Measurements from ENCODE around the gene SPATA1.

Gene SPATA1

DNA sequence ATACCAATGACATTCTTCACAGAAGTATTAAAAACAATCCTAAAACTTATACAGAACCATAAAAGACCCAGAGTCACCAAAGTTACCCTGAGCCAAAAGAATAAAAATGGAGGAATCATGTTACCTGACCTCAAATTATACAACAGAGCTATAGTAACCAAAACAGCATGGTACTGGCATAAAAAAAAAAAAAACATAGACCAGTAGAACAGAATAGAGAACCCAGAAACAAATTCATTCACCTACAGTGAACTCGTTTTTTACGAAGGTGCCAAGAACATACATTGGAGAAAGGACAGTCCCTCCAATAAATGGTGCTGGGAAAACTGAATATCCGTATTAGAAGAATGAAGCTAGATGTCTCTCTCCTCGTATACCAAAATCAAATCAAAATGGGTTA, 2.8 kb downstream of the SPATA1 start:
- Histone ChIP-seq H3K27ac (ENCODE audit: low read depth, low read length) (no peak overlapping the region), H3K27me3 (ENCODE audit: control insufficient read depth, insufficient read depth, low read length) (no peaks in the 10 kb centered on the region), H3K4me1 (ENCODE audit: control insufficient read depth, insufficient read depth, low read length) (peaks cover 12% of the 10 kb centered on the region), H3K9me3 (ENCODE audit: control insufficient read depth, insufficient read depth, low read depth, low read length) (no peaks in the 10 kb centered on the region; the same call in 1 of the 2 replicates), H3K4me3 (ENCODE audit: low read depth, low read length) (no peak overlapping the region), H3K9ac (ENCODE audit: low read length) (no peak overlapping the region), H3K36me3 (ENCODE audit: control insufficient read depth, insufficient read depth, low read length) (no peaks in the 10 kb centered on the region)

DNA sequence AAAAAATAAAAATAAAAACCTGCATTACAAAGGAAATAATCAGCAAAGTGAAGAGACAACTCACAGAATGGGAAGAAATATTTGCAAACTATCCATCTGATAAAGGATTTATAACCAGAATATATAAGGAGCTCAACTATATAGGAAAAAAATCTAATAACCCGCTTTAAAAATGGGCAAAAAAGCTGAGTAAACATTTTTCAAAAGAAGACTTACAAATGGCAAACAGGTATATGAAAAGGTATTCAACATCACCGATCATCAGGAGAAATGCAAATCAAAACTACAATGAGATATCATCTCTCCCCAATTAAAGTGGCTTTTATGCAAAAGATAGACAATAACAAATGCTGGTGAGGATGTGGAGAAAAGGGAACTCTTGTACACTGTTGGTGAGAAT, 4.0 kb downstream of the SPATA1 start:
- no peaks in the 10 kb centered on the region for H3K27me3 ChIP-seq (ENCODE audit: control insufficient read depth, insufficient read depth, low read length)
- H3K9ac ChIP-seq (ENCODE audit: low read length): no peak overlapping the region
- H3K4me1 ChIP-seq (ENCODE audit: control insufficient read depth, insufficient read depth, low read length): peaks cover 6% of the 10 kb centered on the region; the same call in 1 of the 2 replicates

DNA sequence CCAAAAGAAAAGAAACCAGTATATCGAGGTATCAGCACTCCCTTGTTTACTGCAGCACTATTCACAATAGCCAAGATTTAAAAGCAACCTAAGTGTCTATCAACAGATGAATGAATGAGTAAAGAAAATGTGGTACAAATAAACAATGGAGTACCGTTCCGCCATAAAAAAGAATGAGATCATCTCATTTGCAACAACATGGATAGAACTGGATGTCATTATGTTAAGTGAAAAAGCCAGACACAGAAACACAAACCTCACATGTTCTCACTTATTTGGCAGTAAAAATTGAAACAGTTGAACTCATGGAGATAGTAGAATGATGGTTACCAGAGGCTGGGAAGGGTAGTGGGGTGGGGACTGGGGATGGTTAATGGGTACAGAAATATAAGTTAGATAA, 4.5 kb downstream of the SPATA1 start:
- H3K36me3 ChIP-seq (ENCODE audit: control insufficient read depth, insufficient read depth, low read length): no peaks in the 10 kb centered on the region
- no peaks in the 10 kb centered on the region; the same call in 1 of the 2 replicates for H3K9me3 ChIP-seq (ENCODE audit: control insufficient read depth, insufficient read depth, low read depth, low read length)
- H3K27me3 ChIP-seq (ENCODE audit: control insufficient read depth, insufficient read depth, low read length): no peaks in the 10 kb centered on the region
- H3K27ac ChIP-seq (ENCODE audit: low read depth, low read length): no peak overlapping the region
- H3K9ac ChIP-seq (ENCODE audit: low read length): no peak overlapping the region
- H3K4me3 ChIP-seq (ENCODE audit: low read depth, low read length): no peak overlapping the region
- H3K4me1 ChIP-seq (ENCODE audit: control insufficient read depth, insufficient read depth, low read length): peaks cover 6% of the 10 kb centered on the region; the same call in 1 of the 2 replicates

More for the DNA sequence above, 4.0 kb downstream of the SPATA1 start:
- Histone ChIP-seq H3K27ac (ENCODE audit: low read depth, low read length) (no peak overlapping the region), H3K36me3 (ENCODE audit: control insufficient read depth, insufficient read depth, low read length) (no peaks in the 10 kb centered on the region), H3K4me3 (ENCODE audit: low read depth, low read length) (no peak overlapping the region), H3K9me3 (ENCODE audit: control insufficient read depth, insufficient read depth, low read depth, low read length) (no peaks in the 10 kb centered on the region; the same call in 1 of the 2 replicates)

DNA sequence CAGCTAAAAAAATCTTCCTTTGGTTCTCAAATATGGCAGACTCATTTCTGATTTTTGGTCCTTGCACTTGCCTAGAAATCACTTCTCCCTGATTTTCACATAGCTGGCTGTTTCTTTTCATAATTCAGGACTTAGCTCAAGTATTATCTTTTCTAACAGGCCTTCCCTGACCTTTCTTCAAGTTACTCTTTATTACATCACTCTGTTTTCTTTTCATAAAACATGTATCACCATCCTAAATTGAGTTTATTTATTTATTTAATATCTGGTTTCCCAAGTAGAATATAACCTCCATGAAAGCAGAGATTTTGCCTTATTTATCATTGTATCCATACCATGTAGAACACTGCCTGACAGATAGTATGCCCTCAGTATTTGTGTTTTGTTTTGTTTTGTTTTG, 18.4 kb downstream of the SPATA1 start:
- H3K27ac ChIP-seq (ENCODE audit: low read depth, low read length): no peak overlapping the region
- no peaks in the 10 kb centered on the region for H3K36me3 ChIP-seq (ENCODE audit: control insufficient read depth, insufficient read depth, low read length)
- no peak overlapping the region for H3K9ac ChIP-seq (ENCODE audit: low read length)
- H3K27me3 ChIP-seq (ENCODE audit: control insufficient read depth, insufficient read depth, low read length): no peaks in the 10 kb centered on the region
- no peaks in the 10 kb centered on the region for H3K4me1 ChIP-seq (ENCODE audit: control insufficient read depth, insufficient read depth, low read length)
- H3K4me3 ChIP-seq (ENCODE audit: low read depth, low read length): no peak overlapping the region
- no peaks in the 10 kb centered on the region for H3K9me3 ChIP-seq (ENCODE audit: control insufficient read depth, insufficient read depth, low read depth, low read length)

DNA sequence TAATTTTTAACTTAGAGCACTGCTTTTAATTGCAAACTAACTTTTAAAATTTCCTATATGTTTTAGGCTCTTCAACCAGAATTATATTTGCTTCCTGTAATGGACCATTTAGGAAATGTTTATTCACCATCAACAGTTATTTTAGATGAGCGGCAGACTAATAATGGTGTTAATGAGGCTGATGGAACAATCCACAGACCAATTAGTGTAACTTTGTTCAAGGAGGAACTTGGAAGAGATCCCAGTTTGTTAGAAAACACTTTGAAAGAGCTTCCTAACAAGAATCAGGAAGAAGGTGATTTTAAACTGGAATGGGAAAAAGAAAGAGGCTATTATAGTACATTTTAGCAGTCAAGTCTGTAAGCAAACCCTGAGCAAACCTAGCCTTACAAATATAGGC, 19.6 kb downstream of the SPATA1 start:
- H3K27me3 ChIP-seq (ENCODE audit: control insufficient read depth, insufficient read depth, low read length): no peaks in the 10 kb centered on the region
- H3K27ac ChIP-seq (ENCODE audit: low read depth, low read length): no peak overlapping the region
- no peaks in the 10 kb centered on the region for H3K36me3 ChIP-seq (ENCODE audit: control insufficient read depth, insufficient read depth, low read length)
- no peak overlapping the region for H3K9ac ChIP-seq (ENCODE audit: low read length)
- H3K9me3 ChIP-seq (ENCODE audit: control insufficient read depth, insufficient read depth, low read depth, low read length): no peaks in the 10 kb centered on the region
- no peak overlapping the region for H3K4me3 ChIP-seq (ENCODE audit: low read depth, low read length)
- H3K4me1 ChIP-seq (ENCODE audit: control insufficient read depth, insufficient read depth, low read length): no peaks in the 10 kb centered on the region

DNA sequence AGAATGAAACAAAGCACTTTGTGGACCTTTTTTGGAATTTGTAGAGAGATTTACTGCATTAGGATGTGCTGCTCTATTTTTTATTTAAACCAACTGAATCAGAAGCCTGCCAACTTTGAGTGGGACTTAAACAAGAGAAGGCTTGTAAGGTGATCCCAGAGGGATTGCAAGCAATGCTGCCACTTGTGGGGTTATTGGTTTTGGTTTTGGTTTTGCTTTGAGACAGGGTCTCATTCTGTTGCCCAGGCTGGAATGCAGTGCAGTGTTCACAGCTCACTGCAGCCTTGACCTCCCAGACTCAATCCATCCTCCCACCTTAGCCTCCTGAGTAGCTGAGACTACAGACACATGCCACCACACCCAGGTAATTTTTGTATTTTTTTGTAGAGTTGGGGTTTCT, 32.4 kb downstream of the SPATA1 start:
- Histone ChIP-seq H3K36me3 (ENCODE audit: control insufficient read depth, insufficient read depth, low read length) (no peaks in the 10 kb centered on the region), H3K4me3 (ENCODE audit: low read depth, low read length) (no peak overlapping the region), H3K4me1 (ENCODE audit: control insufficient read depth, insufficient read depth, low read length) (no peaks in the 10 kb centered on the region), H3K9ac (ENCODE audit: low read length) (no peak overlapping the region), H3K27me3 (ENCODE audit: control insufficient read depth, insufficient read depth, low read length) (no peaks in the 10 kb centered on the region), H3K9me3 (ENCODE audit: control insufficient read depth, insufficient read depth, low read depth, low read length) (no peaks in the 10 kb centered on the region), H3K27ac (ENCODE audit: low read depth, low read length) (no peak overlapping the region)

DNA sequence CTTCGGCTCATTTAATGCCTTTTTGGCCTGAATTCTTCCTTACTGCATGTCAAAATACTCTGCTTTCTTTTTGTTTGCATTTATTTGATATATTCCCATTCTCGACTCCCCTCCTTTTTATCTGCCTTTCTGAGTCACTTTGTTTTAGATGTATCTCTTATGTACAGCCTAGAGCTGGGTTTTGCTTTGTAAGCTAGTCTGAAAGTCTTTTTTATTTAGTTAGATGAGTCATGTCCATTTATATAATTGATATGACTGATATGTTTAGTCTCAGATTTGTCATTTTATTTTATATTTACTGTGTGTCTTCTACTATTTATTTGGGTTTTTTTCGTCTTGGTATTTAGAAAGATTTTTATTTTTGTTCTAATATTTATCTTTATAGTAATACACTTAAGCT, 33.8 kb downstream of the SPATA1 start:
- H3K9me3 ChIP-seq (ENCODE audit: control insufficient read depth, insufficient read depth, low read depth, low read length): no peaks in the 10 kb centered on the region
- no peaks in the 10 kb centered on the region for H3K27me3 ChIP-seq (ENCODE audit: control insufficient read depth, insufficient read depth, low read length)
- H3K9ac ChIP-seq (ENCODE audit: low read length): no peak overlapping the region
- H3K4me1 ChIP-seq (ENCODE audit: control insufficient read depth, insufficient read depth, low read length): no peaks in the 10 kb centered on the region
- no peak overlapping the region for H3K4me3 ChIP-seq (ENCODE audit: low read depth, low read length)
- no peaks in the 10 kb centered on the region for H3K36me3 ChIP-seq (ENCODE audit: control insufficient read depth, insufficient read depth, low read length)
- H3K27ac ChIP-seq (ENCODE audit: low read depth, low read length): no peak overlapping the region

DNA sequence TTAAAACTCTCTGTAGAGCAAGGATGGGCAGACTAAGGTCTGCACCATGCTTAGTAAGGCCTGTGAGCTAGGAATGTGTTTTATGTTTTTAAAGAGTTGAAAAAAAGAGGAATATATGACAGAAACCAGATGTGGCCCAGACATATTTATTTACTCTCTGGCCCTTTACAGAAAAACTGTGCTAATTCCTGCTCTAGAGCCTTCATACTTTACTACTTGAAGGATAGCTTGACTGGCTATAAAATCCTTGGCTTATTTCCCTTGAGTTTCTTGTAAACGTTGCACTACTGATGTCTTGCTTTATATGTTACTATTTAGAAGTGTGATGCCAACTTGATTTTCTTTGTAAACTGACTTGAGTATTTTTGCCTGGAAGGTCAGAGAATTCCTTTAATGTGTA, 34.6 kb downstream of the SPATA1 start:
- Histone ChIP-seq H3K27me3 (ENCODE audit: control insufficient read depth, insufficient read depth, low read length) (no peaks in the 10 kb centered on the region), H3K9ac (ENCODE audit: low read length) (no peak overlapping the region), H3K27ac (ENCODE audit: low read depth, low read length) (no peak overlapping the region), H3K4me3 (ENCODE audit: low read depth, low read length) (no peak overlapping the region), H3K36me3 (ENCODE audit: control insufficient read depth, insufficient read depth, low read length) (no peaks in the 10 kb centered on the region), H3K4me1 (ENCODE audit: control insufficient read depth, insufficient read depth, low read length) (no peaks in the 10 kb centered on the region), H3K9me3 (ENCODE audit: control insufficient read depth, insufficient read depth, low read depth, low read length) (no peaks in the 10 kb centered on the region)

DNA sequence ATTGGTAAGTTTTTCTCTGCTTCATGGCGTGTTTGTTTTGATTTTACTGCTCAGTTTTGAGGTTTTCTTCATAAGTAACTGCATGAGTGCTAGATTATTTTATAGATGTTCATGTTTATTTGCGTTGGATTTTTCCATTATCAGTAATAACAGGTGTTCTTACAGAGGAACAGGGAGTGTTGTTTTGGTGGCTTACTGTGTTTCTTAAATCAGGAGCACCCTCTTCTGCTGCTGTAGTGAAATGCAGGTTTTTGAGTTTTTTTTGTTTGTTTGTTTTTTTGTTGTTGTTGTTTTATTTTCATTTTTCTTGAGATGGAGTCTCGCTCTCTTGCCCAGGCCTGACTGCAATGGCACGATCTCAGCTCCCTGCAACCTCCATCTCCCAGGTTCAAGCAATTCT, 35.5 kb downstream of the SPATA1 start:
- no peaks in the 10 kb centered on the region for H3K9me3 ChIP-seq (ENCODE audit: control insufficient read depth, insufficient read depth, low read depth, low read length)
- no peak overlapping the region for H3K4me3 ChIP-seq (ENCODE audit: low read depth, low read length)
- H3K4me1 ChIP-seq (ENCODE audit: control insufficient read depth, insufficient read depth, low read length): no peaks in the 10 kb centered on the region
- H3K9ac ChIP-seq (ENCODE audit: low read length): no peak overlapping the region
- no peak overlapping the region for H3K27ac ChIP-seq (ENCODE audit: low read depth, low read length)
- H3K36me3 ChIP-seq (ENCODE audit: control insufficient read depth, insufficient read depth, low read length): no peaks in the 10 kb centered on the region
- no peaks in the 10 kb centered on the region for H3K27me3 ChIP-seq (ENCODE audit: control insufficient read depth, insufficient read depth, low read length)

DNA sequence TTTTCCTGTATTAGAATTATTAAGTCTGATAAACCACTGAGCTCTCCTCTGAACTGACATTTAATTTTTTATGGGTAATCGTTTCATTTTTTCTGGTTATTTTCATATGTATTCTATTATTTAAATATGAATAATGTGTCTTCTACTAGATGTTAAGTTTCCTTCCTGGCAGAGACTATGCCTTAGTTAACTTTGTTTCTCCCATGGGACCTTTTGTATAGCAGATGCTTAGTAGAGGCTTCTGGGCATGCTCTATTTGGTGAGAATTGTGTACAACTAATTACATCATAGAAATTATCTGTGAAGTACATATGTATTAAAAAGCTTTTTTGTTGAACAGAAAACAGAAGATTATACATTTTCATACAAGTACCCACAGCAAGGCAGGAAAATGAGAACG, 44.6 kb downstream of the SPATA1 start:
- no peak overlapping the region for H3K4me3 ChIP-seq (ENCODE audit: low read depth, low read length)
- H3K27ac ChIP-seq (ENCODE audit: low read depth, low read length): no peak overlapping the region
- no peaks in the 10 kb centered on the region for H3K27me3 ChIP-seq (ENCODE audit: control insufficient read depth, insufficient read depth, low read length)
- no peaks in the 10 kb centered on the region for H3K9me3 ChIP-seq (ENCODE audit: control insufficient read depth, insufficient read depth, low read depth, low read length)
- no peaks in the 10 kb centered on the region for H3K4me1 ChIP-seq (ENCODE audit: control insufficient read depth, insufficient read depth, low read length)
- no peaks in the 10 kb centered on the region for H3K36me3 ChIP-seq (ENCODE audit: control insufficient read depth, insufficient read depth, low read length)
- no peak overlapping the region for H3K9ac ChIP-seq (ENCODE audit: low read length)

DNA sequence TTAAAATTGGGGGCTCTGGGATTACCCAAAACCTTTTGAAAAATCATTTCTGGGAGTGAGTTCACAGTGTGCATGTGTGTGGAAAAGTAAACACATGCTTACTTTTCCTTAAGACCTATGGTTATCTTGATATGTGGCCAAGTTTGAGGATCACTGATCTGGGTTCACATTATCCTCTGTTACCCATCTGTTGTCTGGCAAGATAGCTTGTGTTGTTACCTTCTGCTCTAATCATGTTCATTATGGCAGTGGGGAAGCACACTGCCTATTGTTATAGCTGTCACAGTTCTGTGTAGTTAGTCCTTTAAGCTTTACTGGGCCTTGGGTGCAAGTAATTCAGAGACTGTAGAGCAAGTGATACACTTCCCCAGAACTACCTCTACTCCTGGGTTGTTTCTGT, 63.0 kb downstream of the SPATA1 start:
- H3K36me3 ChIP-seq (ENCODE audit: control insufficient read depth, insufficient read depth, low read length): peaks cover 3% of the 10 kb centered on the region
- no peak overlapping the region for H3K27ac ChIP-seq (ENCODE audit: low read depth, low read length)
- H3K4me3 ChIP-seq (ENCODE audit: low read depth, low read length): no peak overlapping the region
- H3K27me3 ChIP-seq (ENCODE audit: control insufficient read depth, insufficient read depth, low read length): no peaks in the 10 kb centered on the region
- H3K4me1 ChIP-seq (ENCODE audit: control insufficient read depth, insufficient read depth, low read length): peaks cover 25% of the 10 kb centered on the region
- H3K9ac ChIP-seq (ENCODE audit: low read length): no peak overlapping the region
- H3K9me3 ChIP-seq (ENCODE audit: control insufficient read depth, insufficient read depth, low read depth, low read length): no peaks in the 10 kb centered on the region

Measured in HUES6 (cell line).